ENCODE measurements around the gene TSPOAP1.

DNA sequence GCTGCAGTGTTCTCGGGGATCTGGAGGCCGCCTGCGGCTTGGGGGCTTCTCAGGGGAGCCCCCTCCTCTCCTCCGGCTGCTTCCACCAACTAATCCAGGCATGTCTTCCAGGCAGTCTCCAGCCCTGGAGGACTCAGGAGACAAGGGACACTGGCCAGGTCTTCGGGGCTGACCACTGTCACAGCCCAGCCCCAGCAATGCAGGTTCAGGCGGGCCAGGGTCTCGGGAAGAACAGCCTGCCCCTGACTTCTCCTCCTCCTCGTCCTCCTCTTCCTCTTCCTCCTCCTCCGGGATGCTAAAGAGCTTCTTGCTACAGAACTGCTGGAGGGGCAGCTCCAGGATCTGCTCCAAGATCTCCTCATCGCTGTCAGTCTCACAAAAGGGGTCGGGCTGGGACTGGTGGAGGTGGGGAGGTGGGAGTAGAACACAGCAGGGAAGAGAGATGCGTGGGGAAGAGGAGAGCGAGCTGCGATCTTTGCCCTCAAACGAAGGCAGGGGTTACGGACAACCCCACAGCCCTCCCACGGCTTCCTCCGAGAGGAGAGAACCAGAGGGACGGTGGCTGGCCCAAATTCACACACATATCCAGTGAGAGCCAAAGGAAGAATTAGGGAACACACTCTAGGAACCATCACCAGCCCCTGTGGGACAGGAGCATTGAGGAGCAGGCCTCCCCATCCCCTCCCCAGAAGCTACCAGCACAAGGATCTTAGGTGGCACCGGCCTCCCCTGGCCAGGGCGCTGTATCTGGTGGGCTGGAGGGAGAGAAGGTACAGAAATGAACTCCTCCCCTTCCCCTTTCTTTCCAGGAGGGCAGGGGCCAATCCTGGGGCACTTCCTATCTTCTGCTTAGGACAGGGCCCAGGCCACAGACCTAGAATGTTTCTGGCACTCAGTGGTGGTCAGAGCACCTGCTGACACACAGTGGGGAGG is 19.3 kb downstream of the TSPOAP1 start:
- TF ChIP-seq, protein P1, sequence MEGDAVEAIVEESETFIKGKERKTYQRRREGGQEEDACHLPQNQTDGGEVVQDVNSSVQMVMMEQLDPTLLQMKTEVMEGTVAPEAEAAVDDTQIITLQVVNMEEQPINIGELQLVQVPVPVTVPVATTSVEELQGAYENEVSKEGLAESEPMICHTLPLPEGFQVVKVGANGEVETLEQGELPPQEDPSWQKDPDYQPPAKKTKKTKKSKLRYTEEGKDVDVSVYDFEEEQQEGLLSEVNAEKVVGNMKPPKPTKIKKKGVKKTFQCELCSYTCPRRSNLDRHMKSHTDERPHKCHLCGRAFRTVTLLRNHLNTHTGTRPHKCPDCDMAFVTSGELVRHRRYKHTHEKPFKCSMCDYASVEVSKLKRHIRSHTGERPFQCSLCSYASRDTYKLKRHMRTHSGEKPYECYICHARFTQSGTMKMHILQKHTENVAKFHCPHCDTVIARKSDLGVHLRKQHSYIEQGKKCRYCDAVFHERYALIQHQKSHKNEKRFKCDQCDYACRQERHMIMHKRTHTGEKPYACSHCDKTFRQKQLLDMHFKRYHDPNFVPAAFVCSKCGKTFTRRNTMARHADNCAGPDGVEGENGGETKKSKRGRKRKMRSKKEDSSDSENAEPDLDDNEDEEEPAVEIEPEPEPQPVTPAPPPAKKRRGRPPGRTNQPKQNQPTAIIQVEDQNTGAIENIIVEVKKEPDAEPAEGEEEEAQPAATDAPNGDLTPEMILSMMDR (conservative IDR thresholded peaks at IDR 0.05; ENCODE audit: low read depth, low read length) = no peak
- TF ChIP-seq EZH2 (IDR thresholded peaks at IDR 0.05; ENCODE audit: low read length, unreplicated experiment) (no peak), EZH2phosphoT487 (IDR thresholded peaks at IDR 0.05; ENCODE audit: borderline replicate concordance, low read length) (no peak)

Measured in PC-3 (cell line).